ENCODE results near the gene TEX35.
"Not testable (repeated sequence)": the region's sequence is repeated elsewhere in the genome, so short reads cannot be mapped to it uniquely, and the experiment has no call there.

TEX35 gene

GRCh38 chr1:178543290-178543607 is 30.3 kb downstream of the TEX35 start:
- no peak for DNase-seq

DNA sequence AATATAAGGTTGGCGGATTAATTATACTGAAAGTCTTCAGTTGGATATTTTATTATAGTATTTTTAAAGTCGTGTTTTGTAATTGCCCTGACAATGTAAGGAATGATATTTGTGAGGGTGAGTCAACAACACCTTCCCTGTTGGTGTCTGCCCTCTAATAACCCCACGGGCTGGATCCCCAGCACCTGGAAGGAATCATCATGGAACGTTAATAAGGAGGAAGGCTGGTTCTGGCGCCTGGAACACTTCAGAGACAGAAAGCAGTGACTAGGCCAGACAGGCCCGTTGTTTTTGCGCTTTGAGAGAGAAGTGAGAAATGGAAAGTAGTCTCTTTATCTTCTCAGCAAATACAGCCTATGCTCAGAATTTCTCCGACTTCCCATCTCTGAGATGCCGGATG is 31.6 kb downstream of the TEX35 start:
- DNase-seq: no peak

- DNase-seq: no peak
Measured at GRCh38 chr1:178548108-178548507, 35.2 kb downstream of the TEX35 start.

DNA sequence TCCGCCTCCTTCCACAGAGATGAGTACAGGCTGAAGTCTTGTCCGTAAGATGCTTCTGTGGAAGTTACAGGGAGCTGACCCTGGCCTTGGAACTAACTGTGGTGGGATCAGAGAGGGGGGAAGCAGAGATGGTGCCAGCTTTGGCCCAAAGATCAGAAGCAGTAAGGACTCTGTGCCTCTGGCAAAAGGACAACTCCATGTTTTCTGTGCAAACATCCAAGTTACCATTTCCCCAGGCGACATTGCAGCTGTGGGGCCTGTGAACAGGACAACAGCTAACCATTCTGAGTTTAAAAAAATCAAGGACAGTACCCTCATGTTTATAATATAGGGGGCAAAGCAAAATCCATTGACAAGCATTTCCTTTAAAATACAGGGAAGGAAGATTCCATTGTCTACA is 38.4 kb downstream of the TEX35 start:
- no peak for DNase-seq

DNA sequence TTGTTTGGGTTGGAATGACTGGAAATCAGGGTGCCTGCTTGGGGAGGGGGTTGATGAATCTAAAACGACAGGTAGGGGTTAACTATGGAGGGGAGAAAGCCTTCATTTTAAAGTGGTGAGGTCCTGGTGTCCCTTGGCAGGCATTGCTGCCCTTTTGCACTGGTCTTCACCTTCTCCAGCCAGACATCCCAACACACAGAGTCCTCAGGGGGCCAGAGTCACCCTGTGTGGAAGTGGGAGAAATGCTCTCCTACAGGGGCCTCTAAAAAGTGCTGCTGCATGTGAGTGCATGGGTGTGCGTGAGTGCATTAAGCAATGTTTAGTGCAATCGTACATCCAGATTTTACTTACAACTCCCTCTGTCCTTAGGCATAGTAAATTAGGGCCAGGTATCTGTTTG is 39.0 kb downstream of the TEX35 start:
- no peak for DNase-seq

- no peak for DNase-seq
Measured at GRCh38 chr1:178552856-178553255, 39.9 kb downstream of the TEX35 start.

DNA sequence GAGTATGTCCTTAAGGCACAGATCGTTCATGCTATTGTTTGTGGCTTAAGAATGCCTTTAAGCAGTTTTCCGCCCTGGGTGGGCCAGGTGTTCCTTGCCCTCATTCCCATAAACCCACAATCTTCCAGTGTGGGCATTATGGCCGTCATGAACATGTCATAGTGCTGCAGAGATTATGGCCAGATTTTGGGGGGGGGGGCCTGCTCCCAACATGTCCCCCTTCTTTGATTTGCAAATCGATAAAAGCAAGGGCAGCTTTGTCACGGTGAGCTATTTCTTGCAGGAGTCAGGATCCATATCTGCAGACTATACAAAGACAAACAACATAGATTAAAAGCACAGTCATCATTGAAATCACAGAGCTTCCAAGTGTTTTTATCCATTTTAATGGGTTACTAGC is 41.4 kb downstream of the TEX35 start:
- not testable (repeated sequence) for DNase-seq

GRCh38 chr1:178555613-178556012 is 42.7 kb downstream of the TEX35 start:
- not testable (repeated sequence) for DNase-seq

DNA sequence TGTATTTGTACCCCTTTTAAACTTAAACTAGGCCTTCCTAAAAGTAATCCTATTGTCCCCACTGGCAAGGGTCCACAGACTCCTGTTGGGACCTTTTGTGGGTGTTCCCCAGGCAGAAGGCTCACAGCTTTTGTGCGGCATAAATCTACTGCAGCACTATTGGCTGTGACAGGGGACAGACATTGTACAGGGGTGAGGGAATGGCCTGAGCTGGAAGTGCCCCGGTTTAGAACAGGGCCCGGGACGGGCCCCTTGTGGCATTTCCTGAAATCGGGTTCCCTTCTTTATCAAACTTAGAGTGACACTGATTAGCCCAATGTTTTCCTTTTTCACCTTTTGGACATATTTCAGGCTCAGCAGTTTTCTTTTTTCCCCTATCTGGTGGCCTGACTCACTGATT is 45.9 kb downstream of the TEX35 start:
- DNase-seq: not testable (repeated sequence)

DNA sequence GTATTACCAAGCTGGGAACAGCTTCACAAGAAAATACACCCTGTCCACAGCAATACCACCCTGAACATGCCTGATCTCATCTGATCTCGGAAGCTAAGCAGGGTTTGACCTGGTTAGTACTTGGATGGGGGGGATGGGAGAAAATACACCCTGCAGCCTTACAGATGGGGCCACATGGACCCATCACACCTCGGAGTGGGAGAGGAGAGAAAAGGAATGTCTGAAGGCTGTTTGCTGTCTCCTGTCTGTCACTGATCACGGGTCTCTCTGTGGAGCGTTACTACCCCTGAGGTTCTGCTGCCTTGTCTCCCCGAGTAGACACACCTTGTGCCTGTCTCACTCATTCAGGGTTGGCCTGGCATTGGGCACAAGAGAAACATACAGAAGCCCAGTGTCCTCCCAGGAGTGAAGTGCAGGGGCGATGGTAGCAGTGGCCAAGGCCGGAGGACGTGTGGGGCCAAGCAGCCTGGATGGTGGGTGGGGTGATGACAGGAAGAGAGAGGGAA is 48.0 kb downstream of the TEX35 start:
- no peak for DNase-seq

DNA sequence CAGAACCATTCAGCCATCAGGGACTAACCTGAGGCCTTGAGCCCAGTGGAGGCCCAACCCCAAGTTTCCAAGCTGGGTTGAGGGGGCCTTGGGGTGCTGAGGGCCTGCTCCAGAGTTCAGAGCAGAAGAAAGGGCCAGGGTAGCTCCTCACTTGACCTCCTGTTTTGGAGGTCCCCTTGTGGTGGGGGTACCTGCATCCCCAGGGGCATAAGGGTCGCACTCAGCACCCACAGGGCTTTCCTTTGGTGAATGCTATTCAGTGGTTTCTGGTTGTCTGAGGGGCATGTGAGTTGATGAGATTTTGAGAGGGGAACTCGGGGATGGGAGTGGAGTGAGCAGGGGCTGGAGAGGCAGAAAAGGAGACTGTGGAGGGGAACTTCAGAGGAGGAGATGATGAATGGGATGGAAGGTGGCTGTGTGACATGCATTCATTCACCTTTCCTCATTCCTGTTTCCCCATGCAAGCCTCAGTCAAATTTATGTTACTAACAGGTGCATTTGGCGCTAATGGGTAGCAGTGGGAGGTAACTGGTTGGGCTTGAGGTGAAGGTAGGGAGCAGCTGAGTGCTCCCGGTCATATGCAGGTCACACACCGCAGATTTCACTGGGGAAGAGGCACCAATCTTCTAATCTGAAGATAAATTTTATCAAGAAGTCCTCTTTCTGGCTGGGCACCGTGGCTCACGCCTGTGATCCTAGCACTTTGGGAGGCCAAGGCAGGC is 50.4 kb downstream of the TEX35 start:
- DNase-seq: no peak

- no peak for DNase-seq
Measured at GRCh38 chr1:178564086-178564782, 51.3 kb downstream of the TEX35 start.

DNA sequence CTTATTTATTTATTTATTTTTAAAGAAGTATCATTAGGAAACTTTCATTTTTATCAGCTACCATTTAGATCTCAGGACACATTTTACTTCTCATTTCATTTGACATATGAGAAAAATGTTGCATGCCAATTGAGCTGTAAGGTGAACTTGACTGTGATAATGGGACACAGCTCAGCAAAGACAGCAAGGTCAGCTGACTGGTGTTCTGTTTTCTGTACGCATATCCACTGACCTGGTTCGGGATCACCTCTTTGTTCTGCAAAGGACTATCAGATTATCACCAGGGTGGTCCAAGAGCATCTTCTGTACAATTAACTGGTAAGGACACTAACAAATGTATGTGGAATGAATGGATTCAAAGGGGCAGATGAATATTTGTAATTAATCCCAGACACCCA is 51.9 kb downstream of the TEX35 start:
- DNase-seq: no peak

DNA sequence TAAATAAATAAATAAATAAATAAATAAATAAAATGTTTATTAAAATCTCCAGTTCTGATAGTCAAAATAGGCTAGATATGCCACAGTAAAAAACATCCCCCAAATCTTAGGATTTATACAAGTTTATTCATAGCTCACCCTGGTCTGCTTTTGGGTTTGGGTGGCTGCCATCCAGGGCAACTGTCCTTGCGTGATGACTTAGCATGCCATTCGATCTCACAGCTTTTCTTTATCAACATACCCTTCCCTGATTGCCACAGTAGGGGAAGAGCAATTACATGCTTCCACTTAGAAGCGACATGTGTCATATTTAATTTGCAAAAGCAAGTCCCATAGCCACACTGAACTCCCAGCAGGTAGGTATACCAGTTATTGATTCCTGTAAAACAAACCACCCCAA is 52.7 kb downstream of the TEX35 start:
- DNase-seq: no peak

DNA sequence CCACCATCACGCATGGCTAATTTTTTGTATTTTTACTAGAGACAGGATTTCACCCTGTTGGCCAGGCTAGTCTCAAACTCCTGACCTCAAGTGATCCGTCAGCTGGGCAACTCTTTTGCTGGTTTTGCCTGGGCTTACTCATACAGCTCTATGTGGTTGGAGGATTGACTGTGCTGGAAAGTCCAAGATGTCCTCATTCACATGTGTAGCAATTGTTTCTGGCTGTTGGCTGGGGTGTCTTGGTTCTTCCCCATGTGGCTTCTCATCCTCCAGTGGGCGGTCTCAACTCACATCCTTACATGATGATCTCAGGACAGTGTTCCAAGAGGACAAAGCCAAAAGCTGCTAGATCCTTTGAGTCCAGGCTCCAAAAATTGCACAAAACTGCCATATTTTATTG is 53.3 kb downstream of the TEX35 start:
- DNase-seq: no peak

- DNase-seq: no peak
Measured at GRCh38 chr1:178571807-178572206, 58.9 kb downstream of the TEX35 start.
